WERI-Rb-1 (cell line): Measurements from ENCODE around the gene TRIM62.

ENCODE experiments used
- DNase-seq: peaks from one replicate; pipeline ENCODE4 v3.0.0-alpha.2; 2020
- H3K27ac ChIP-seq: fragments of 250-450 bp; sonication (Bioruptor Pico); 2 replicates; pipeline ENCODE4 v1.5.1; 2020; ENCODE audit warnings: mild to moderate bottlenecking, moderate library complexity
- H3K27me3 ChIP-seq: fragments of 250-450 bp; sonication (Bioruptor Pico); 2 replicates; pipeline ENCODE4 v1.5.1; 2021; ENCODE audit warnings: mild to moderate bottlenecking, low read depth, moderate library complexity; ENCODE audit not compliant: insufficient read depth, severe bottlenecking
- H3K36me3 ChIP-seq: fragments of 250-450 bp; sonication (Bioruptor Pico); 2 replicates; pipeline ENCODE4 v1.5.1; 2020; ENCODE audit warnings: mild to moderate bottlenecking, moderate library complexity
- H3K4me3 ChIP-seq: 2 replicates; pipeline ENCODE4 v1.5.1; 2011; ENCODE audit warnings: low read depth, mild to moderate bottlenecking, control low read depth, low read length
- H3K9me3 ChIP-seq: fragments of 250-450 bp; sonication (Bioruptor Pico); 2 replicates; pipeline ENCODE4 v1.5.1; 2021; ENCODE audit warnings: mild to moderate bottlenecking, moderate library complexity; ENCODE audit not compliant: severe bottlenecking
- CTCF ChIP-seq: IDR thresholded peaks from 2 replicates; pipeline ENCODE4 v1.5.1; 2011; ENCODE audit warnings: low read depth, mild to moderate bottlenecking, control low read depth, inconsistent platforms, low read length

The TRIM62 gene

DNA sequence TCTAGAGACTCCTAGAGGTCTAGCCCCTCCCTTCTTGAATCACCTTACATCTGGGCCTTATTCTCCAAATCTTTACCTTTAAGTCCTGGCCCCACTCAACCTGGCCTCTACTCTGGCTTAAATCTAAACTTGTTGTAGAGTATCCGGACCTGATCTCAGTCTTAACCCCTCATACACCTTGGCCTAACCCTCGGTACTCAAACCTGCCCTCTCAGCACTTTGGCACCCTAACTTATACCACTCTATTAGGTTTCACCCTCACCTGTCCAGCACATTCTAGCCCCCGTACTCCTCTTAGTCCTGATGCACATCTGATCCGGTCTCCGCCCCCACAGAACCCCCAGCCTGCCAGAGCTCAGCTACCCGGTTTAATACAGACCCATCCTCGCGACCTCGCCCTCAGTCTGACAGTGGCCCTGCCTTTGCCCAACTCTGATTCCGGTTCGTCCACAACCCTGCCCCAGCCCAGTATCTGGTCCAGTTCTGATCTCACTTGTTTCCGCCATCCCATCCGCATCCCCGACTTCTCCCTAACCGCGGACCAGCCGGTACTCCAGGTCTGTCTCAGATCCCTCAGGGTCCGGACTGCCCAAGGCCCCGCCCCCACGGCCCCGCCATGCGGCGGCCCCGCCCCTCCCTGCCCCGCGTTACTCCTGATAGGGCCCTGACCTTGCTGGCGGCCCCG is 1.5 kb downstream of the TRIM62 start:
- peak overlapping the region; percentile 38 for H3K4me3 ChIP-seq

GRCh38 chr1:33178836-33179439 is 2.9 kb downstream of the TRIM62 start:
- no peak for DNase-seq
- Histone ChIP-seq H3K36me3 (peaks cover 8% of the 10 kb centered on the region), H3K4me3 (no peak overlapping the region), H3K27ac (peak overlapping the region; percentile 53; the same call in 1 of the 2 replicates), H3K9me3 (no peaks in the 10 kb centered on the region), H3K27me3 (no peaks in the 10 kb centered on the region)
- no peak for TF ChIP-seq CTCF

More for the DNA sequence above, 1.5 kb downstream of the TRIM62 start:
- H3K27ac ChIP-seq: 0 out of 2 replicates have a peak overlapping the region, but pooled peaks have one; percentile 23
- peaks cover 8% of the 10 kb centered on the region for H3K36me3 ChIP-seq
- peak; percentile 93 for DNase-seq
- no peaks in the 10 kb centered on the region for H3K9me3 ChIP-seq
- TF ChIP-seq CTCF: no peak
- H3K27me3 ChIP-seq: no peaks in the 10 kb centered on the region

DNA sequence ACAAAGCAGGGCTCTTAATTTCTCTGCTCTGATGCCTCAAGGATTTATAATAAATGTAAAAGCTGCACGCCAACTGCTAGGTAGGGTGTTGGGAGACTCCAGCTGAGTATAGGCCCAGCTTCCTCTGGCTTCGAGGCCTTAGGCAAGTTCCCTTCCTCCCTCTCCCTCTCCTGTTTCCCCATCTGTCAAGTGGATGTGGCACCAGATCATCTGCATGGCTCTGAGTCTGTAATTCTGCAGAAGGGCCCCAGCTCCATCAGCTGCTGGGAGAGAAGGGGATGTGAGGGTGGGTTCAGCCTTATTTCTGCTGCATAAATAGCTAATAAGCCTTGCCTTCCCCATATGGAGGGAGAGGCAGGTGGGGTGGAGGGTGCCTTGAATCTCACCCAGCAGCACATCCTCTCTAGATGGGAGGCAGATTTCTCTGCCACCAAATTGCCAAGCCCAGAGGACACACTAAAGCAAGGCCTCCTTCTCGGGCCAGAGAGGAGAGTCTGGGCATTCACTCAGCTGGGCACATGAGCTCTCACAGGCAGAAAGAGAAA is 3.8 kb downstream of the TRIM62 start:
- peak; percentile 45 for DNase-seq
- Histone ChIP-seq H3K36me3 (peaks cover 8% of the 10 kb centered on the region), H3K27me3 (no peaks in the 10 kb centered on the region), H3K27ac (peak overlapping the region; percentile 53), H3K4me3 (no peak overlapping the region), H3K9me3 (no peaks in the 10 kb centered on the region)
- no peak for TF ChIP-seq CTCF

DNA sequence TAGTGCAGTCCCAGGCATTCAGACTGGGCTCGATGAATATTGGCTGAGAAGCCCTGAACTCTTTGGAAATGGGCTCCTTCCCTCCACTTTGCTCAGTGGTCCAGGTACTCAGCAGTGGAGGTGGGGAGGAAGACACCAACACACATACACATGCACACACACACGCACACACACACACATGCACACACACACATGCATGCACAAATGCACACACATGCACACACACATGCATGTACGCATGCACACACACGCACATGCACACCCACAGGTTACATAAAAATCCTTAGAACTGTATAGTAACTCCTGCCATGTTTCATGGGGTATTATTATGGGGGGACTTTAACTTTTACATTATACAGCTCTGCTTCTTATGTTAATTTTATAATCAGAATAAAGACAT is 5.0 kb downstream of the TRIM62 start:
- no peak for DNase-seq
- TF ChIP-seq CTCF: no peak

DNA sequence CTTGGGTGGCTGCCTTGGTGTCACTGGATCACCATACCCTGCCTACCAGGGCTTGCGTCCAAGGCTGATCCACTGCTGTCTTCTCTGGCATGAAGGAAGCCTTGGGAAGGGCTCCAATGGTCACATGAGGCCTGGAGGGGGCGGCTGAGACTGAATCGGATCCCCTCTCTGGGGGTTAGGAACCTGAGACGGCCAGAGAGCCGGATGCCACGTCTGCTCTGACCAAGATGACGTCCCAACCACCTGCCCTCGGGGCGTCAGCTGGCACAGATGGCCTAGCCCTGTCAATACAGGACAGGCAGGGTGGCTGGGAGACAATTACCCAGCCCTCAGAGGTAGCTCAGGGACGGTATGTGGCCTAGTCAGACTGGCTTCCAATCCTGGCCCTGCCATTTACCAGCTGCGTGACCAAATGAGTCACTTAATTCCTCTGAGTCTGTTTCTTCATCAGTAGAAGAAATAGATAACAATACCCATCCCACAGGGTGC is 5.4 kb downstream of the TRIM62 start:
- H3K27me3 ChIP-seq: no peaks in the 10 kb centered on the region
- peak; percentile 51 for DNase-seq
- H3K36me3 ChIP-seq: peaks cover 8% of the 10 kb centered on the region
- H3K27ac ChIP-seq: no peak overlapping the region; the same call in 1 of the 2 replicates
- no peaks in the 10 kb centered on the region for H3K9me3 ChIP-seq
- no peak for TF ChIP-seq CTCF
- no peak overlapping the region for H3K4me3 ChIP-seq

More for the DNA sequence above, 5.0 kb downstream of the TRIM62 start:
- Histone ChIP-seq H3K36me3 (peaks cover 8% of the 10 kb centered on the region), H3K27ac (no peak overlapping the region), H3K4me3 (no peak overlapping the region), H3K9me3 (no peaks in the 10 kb centered on the region), H3K27me3 (no peaks in the 10 kb centered on the region)
